K562 (cell line): ENCODE results near the gene CNOT4. TPM values are rescaled to one million over a fixed set of nuclear protein-coding genes. Genes with fewer than 3 reads are reported as not detected.

ENCODE experiments used
- ATAC-seq: fragments of 200-7000 bp; cut with Tn5 transposase; 3 replicates; pipeline ENCODE4 v1.9.1; 2020; ENCODE audit warnings: moderate library complexity
- BruUV-seq: library from RNA; stranded (reverse); fragments of 400-500 nt; replicated peaks from 2 replicates; lab custom pipeline; 2021; lab: Mats Ljungman, UMichigan
- CTCF ChIA-PET: fragments of 300-600 bp; formaldehyde crosslinking; extraction: SDS; loops from one replicate; lab custom pipeline; 2021; ENCODE audit warnings: low intra/inter-chr PET ratio; lab: Yijun Ruan, JAX
- POLR2A ChIA-PET: fragments of 300-600, 350-650 bp; sonication (Branson Sonifier 250); formaldehyde crosslinking; extraction: SDS; loops from one replicate; lab custom pipeline; 2021; ENCODE audit warnings: antibody characterized with exemption, inconsistent platforms; lab: Yijun Ruan, JAX
- DNase-seq, 4 experiments: peaks; one replicate each; pipeline versions ENCODE4 v3.0.0 to v3.0.0-alpha.2; 2011 to 2018; ENCODE audit warnings: low spot score in 3 of 4, mixed read lengths in 3 of 4; ENCODE audit errors: extremely low read depth in 1 of 4
- FAIRE-seq: peaks from 2 replicates; lab custom pipeline; 2011; peaks lifted over from hg19 to GRCh38; lab: Jason Lieb, UNC
- H2AFZ ChIP-seq: 2 replicates; pipeline ENCODE4 v1.6.0; 2011; ENCODE audit warnings: low read depth, low read length, control low read depth, inconsistent platforms
- H3K27ac ChIP-seq: fragments of 200-600 bp; 3 replicates; pipeline ENCODE4 v1.8.0; 2011; ENCODE audit warnings: low read depth, mild to moderate bottlenecking, control low read depth, inconsistent platforms, low read length, moderate library complexity, mixed read lengths; ENCODE audit errors: extremely low read depth
- H3K27me3 ChIP-seq, 2 experiments: fragments of 300-600 bp in 1 of 2; 2 replicates in 1 of 2; 3 replicates in 1 of 2; pipeline versions ENCODE4 v1.6.0 to v1.8.0; 2011; ENCODE audit warnings: inconsistent platforms in 2 of 2, low read length in 2 of 2, mild to moderate bottlenecking in 1 of 2, mixed read lengths in 1 of 2, moderate library complexity in 1 of 2; ENCODE audit not compliant: control insufficient read depth in 2 of 2, insufficient read depth in 2 of 2
- H3K36me3 ChIP-seq: fragments of 300-600 bp; 3 replicates; pipeline ENCODE4 v1.8.0; 2011; ENCODE audit warnings: mild to moderate bottlenecking, low read length, inconsistent platforms; ENCODE audit not compliant: control insufficient read depth, insufficient read depth
- H3K4me1 ChIP-seq, 2 experiments: fragments of 200-600 bp in 1 of 2; replicated peaks in 1 of 2; 2 replicates in 1 of 2; 3 replicates in 1 of 2; pipeline versions ENCODE4 v1.5.1 to v1.8.0; 2011; ENCODE audit warnings: inconsistent platforms in 2 of 2, low read length in 2 of 2, mild to moderate bottlenecking in 1 of 2, mixed read lengths in 1 of 2, moderate library complexity in 1 of 2; ENCODE audit not compliant: control insufficient read depth in 2 of 2, insufficient read depth in 2 of 2
- H3K4me2 ChIP-seq: 2 replicates; pipeline ENCODE4 v1.6.1; 2011; ENCODE audit warnings: low read length, control low read depth, inconsistent platforms, mixed read lengths; ENCODE audit not compliant: insufficient read depth
- H3K4me3 ChIP-seq: fragments of 200-600 bp; sonication (generic), shearing (Covaris generic); 2 replicates; pipeline ENCODE4 v1.5.1; 2016; ENCODE audit warnings: control low read depth, inconsistent platforms
- H3K79me2 ChIP-seq: fragments of 200-600 bp; 3 replicates; pipeline ENCODE4 v1.8.0; 2011; ENCODE audit warnings: low read length, inconsistent platforms; ENCODE audit not compliant: control insufficient read depth, insufficient read depth
- H3K9ac ChIP-seq, 2 experiments: 2 replicates each; pipeline versions ENCODE4 v1.6.0 to v1.6.1; 2011; ENCODE audit warnings: low read depth in 2 of 2, low read length in 2 of 2, control low read depth in 1 of 2, inconsistent platforms in 1 of 2, mild to moderate bottlenecking in 1 of 2, mixed read lengths in 1 of 2; ENCODE audit not compliant: insufficient read depth in 1 of 2
- H3K9me1 ChIP-seq: one replicate; pipeline ENCODE4 v1.6.0; 2011; ENCODE audit warnings: inconsistent platforms, mild to moderate bottlenecking, low read length, moderate library complexity; ENCODE audit not compliant: control insufficient read depth, insufficient read depth
- H3K9me3 ChIP-seq: replicated peaks from 2 replicates; pipeline ENCODE4 v1.5.1; 2011; ENCODE audit warnings: low read depth, low read length, inconsistent platforms; ENCODE audit not compliant: control insufficient read depth, insufficient read depth
- H4K20me1 ChIP-seq: replicated peaks from 2 replicates; pipeline ENCODE4 v1.6.1; 2011; ENCODE audit warnings: low read length, inconsistent platforms, mixed read lengths; ENCODE audit not compliant: control insufficient read depth, insufficient read depth
- ARID3B ChIP-seq: fragments of 250-450 bp; sonication (Bioruptor Pico); IDR thresholded peaks from 2 replicates; pipeline ENCODE4 v1.4.0; 2020; ENCODE audit warnings: borderline replicate concordance
- DLX4 ChIP-seq: fragments of 250-450 bp; sonication (Bioruptor Pico); IDR thresholded peaks from 2 replicates; pipeline ENCODE4 v1.6.1; 2021; ENCODE audit warnings: mild to moderate bottlenecking
- ESRRA ChIP-seq: fragments of 450-650 bp; IDR thresholded peaks from 2 replicates; pipeline ENCODE4 v1.6.1; 2014; ENCODE audit warnings: low read depth, mild to moderate bottlenecking, moderate library complexity, borderline replicate concordance
- ETV5 ChIP-seq: sonication (generic); formaldehyde crosslinking; IDR thresholded peaks from 2 replicates; pipeline ENCODE4 v1.4.0; 2020; ENCODE audit warnings: low read depth, mild to moderate bottlenecking, missing genetic modification reagents
- FOSL1 ChIP-seq: fragments of 200-800 bp; sonication (Bioruptor generic); conservative IDR thresholded peaks from 2 replicates; pipeline ENCODE4 v1.6.1; 2016; ENCODE audit warnings: missing genetic modification characterization, missing compliant biosample characterization
- HMG20A ChIP-seq: fragments of 450-650 bp; formaldehyde crosslinking; conservative IDR thresholded peaks from 2 replicates; pipeline ENCODE4 v1.4.0; 2020; ENCODE audit warnings: mild to moderate bottlenecking, mixed read lengths
- HNRNPH1 ChIP-seq: fragments of 200-400 bp; formaldehyde crosslinking; optimal IDR thresholded peaks from 2 replicates; pipeline ENCODE3; 2017; ENCODE audit warnings: low read depth, mild to moderate bottlenecking, low read length, moderate library complexity
- IRF9 ChIP-seq: fragments of 450-650 bp; IDR thresholded peaks from 2 replicates; pipeline ENCODE4 v1.6.1; 2016; ENCODE audit warnings: missing biosample characterization, missing genetic modification characterization
- KLF6 ChIP-seq: fragments of 250-450 bp; sonication (Bioruptor Pico); IDR thresholded peaks from 2 replicates; pipeline ENCODE4 v1.4.0; 2020; ENCODE audit warnings: mild to moderate bottlenecking, moderate library complexity, borderline replicate concordance
- NUFIP1 ChIP-seq: fragments of 450-650 bp; IDR thresholded peaks from 2 replicates; pipeline ENCODE4 v1.6.1; 2018; ENCODE audit not compliant: partially characterized antibody
- PHTF2 ChIP-seq: fragments of 250-450 bp; sonication (Bioruptor Pico); IDR thresholded peaks from 2 replicates; pipeline ENCODE4 v1.5.0; 2021; ENCODE audit warnings: mild to moderate bottlenecking
- SREBF2 ChIP-seq: sonication (generic); formaldehyde crosslinking; IDR thresholded peaks from 2 replicates; pipeline ENCODE4 v1.4.0; 2020; ENCODE audit warnings: mild to moderate bottlenecking, missing genetic modification reagents
- TAF7 ChIP-seq: fragments of 450-650 bp; IDR thresholded peaks from 2 replicates; pipeline ENCODE4 v1.6.1; 2016; ENCODE audit warnings: missing genetic modification characterization, missing compliant biosample characterization
- TBP ChIP-seq: optimal IDR thresholded peaks from 2 replicates; pipeline ENCODE3; 2011; ENCODE audit warnings: low read depth, low read length, improper control_type of control experiment
- XRCC4 ChIP-seq: IDR thresholded peaks from one replicate; pipeline ENCODE4 v1.6.1; 2011; ENCODE audit not compliant: insufficient read depth, insufficient read length; ENCODE audit errors: extremely low read depth
- ZNF146 ChIP-seq: IDR thresholded peaks from one replicate; pipeline ENCODE4 v1.6.1; 2018; ENCODE audit warnings: missing compliant biosample characterization; ENCODE audit not compliant: unreplicated experiment
- ZNF174 ChIP-seq: fragments of 250-450 bp; sonication (Bioruptor Pico); IDR thresholded peaks from 2 replicates; pipeline ENCODE4 v1.4.0; 2020; ENCODE audit warnings: mild to moderate bottlenecking
- ZNF76 ChIP-seq: fragments of 250-450 bp; sonication (Bioruptor Pico); IDR thresholded peaks from 2 replicates; pipeline ENCODE4 v1.4.0; 2020; ENCODE audit warnings: mild to moderate bottlenecking, moderate library complexity, borderline replicate concordance
- WGBS: fragments of 100-300 bp; shearing (Covaris generic); methylation state at CpG from one replicate; pipeline ENCODE4 v1.1.6; 2016; ENCODE audit warnings: low coverage, mixed read lengths; ENCODE audit not compliant: insufficient coverage; ENCODE audit errors: missing lambda C conversion rate; 5-methylcytosine and 5-hydroxymethylcytosine counted together
- in situ Hi-C: fragments of 300-500 bp; cut with MboI; formaldehyde crosslinking; loops from 4 replicates; pipeline ENCODE4 v1.15.0; 2018; ENCODE audit warnings: inconsistent platforms, mixed read lengths
- intact Hi-C: fragments of 100-400 bp; cut with micrococcal nuclease; formaldehyde crosslinking; loops from 2 replicates; pipeline ENCODE4 v1.14.2; 2022
- polyA plus RNA-seq, 8 experiments: library from polyadenylated mRNA; depleted of rRNA in 4 of 8; stranded (reverse) in 5 of 8; unstranded in 3 of 8; fragments of >200 nt; fragmentation: Nextera tagmentation in 2 of 8; fragmentation: Illumina TruSeq in 1 of 8; extraction: Ambion mirVana in 2 of 8; extraction: Trizol in 1 of 8; gene quantifications; 2 replicates each; pipeline versions ENCODE4 v1.2.1 to v1.2.3, GENCODE V29; 2011 to 2014; ENCODE audit warnings: inconsistent platforms in 1 of 8, missing spikeins in 1 of 8
- total RNA-seq, 7 experiments: library from RNA; depleted of rRNA in 6 of 7; stranded (reverse); fragments of >200 nt in 6 of 7; fragmentation: Illumina TruSeq in 2 of 7; extraction: Trizol in 2 of 7; gene quantifications; 2 replicates each; pipeline versions ENCODE4 v1.2.1 to v1.2.3, GENCODE V29; 2011 to 2021; ENCODE audit warnings: low replicate concordance in 1 of 7
- TF ChIP-seq, protein P1 (sequence below), 2 experiments: fragments of 450-650 bp; IDR thresholded peaks; 2 replicates each; pipeline ENCODE4 v1.6.1; 2016

Gene CNOT4
- total and polyA plus RNA-seq, 9 of the 15 experiments (the other 6 are each of a cell fraction or from before 2014, with no cell fraction given), result 8.6 to 24.1 (median 15.4) TPM

DNA sequence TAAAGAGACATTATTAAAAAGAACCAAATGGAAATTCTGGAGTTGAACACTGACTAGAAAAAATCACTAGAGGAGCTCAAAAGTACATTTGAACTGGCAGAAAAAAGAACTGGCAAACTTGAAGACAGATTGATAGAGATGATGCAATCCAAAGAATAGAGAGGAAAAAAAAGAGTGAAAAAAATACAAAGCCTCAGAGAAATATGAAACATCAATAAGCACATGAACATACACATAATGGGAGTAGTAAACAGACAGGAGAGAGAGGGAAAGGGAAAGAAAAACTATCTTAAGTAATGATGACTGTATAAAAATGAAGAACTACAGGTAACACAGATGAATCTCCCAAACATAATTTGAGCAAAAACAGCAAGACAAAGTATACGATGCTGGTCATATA, 61.1 kb downstream of the CNOT4 start:
- Histone ChIP-seq H3K27me3 (no peaks in the 10 kb centered on the region), H4K20me1 (peaks cover 9% of the 10 kb centered on the region), H3K9me1 (no peaks in the 10 kb centered on the region), H2AFZ (no peak overlapping the region), H3K36me3 (no peaks in the 10 kb centered on the region), H3K4me3 (no peak overlapping the region), H3K4me1 (peaks cover 0 to 4% of the 10 kb centered on the region in 2 experiments; a peak in 1 of 5 replicates), H3K27ac (no peak overlapping the region), H3K4me2 (no peak overlapping the region), H3K9ac (no peak overlapping the region), H3K79me2 (peaks cover 40% of the 10 kb centered on the region), H3K9me3 (no peaks in the 10 kb centered on the region)
- no TSS peak for BruUV-seq
- no peak for FAIRE-seq
- 37% methylated on average over 1 of the region's 1 CpG for WGBS
- ChIA-PET CTCF (interaction anchor here (0.6 kb wide), 1 partner anchor 68 kb away, joined by 4 read pairs; no protein-coding TSS in a partner anchor), POLR2A (no interaction called here)
- no peak; the same call in 1 of the 3 replicates for ATAC-seq
- DNase-seq, result no peak
- in situ Hi-C loops (no loop called here), intact Hi-C loops (no loop called here)
- TF ChIP-seq IRF9 (tag), result peak; percentile 93
- no peak for TF ChIP-seq HMG20A (CRISPR knock-in tag)
- TF ChIP-seq ESRRA, result no peak
- TF ChIP-seq ZNF174 (CRISPR knock-in tag), result no peak
- TF ChIP-seq PHTF2 (CRISPR knock-in tag), result no peak
- no peak for TF ChIP-seq TBP
- TF ChIP-seq TAF7 (tag), result no peak
- TF ChIP-seq, protein P1, sequence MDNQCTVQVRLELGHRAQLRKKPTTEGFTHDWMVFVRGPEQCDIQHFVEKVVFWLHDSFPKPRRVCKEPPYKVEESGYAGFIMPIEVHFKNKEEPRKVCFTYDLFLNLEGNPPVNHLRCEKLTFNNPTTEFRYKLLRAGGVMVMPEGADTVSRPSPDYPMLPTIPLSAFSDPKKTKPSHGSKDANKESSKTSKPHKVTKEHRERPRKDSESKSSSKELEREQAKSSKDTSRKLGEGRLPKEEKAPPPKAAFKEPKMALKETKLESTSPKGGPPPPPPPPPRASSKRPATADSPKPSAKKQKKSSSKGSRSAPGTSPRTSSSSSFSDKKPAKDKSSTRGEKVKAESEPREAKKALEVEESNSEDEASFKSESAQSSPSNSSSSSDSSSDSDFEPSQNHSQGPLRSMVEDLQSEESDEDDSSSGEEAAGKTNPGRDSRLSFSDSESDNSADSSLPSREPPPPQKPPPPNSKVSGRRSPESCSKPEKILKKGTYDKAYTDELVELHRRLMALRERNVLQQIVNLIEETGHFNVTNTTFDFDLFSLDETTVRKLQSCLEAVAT (IDR thresholded peaks at IDR 0.05), result no peak
- no peak for TF ChIP-seq ETV5 (CRISPR knock-in tag)
- no peak for TF ChIP-seq KLF6 (CRISPR knock-in tag)
- TF ChIP-seq ARID3B, result no peak
- TF ChIP-seq NUFIP1, result no peak
- TF ChIP-seq XRCC4, result no peak
- no peak for TF ChIP-seq HNRNPH1
- no peak for TF ChIP-seq ZNF76
- no peak for TF ChIP-seq SREBF2
- TF ChIP-seq ZNF146 (CRISPR knock-in tag), result no peak
- no peak for TF ChIP-seq DLX4
- TF ChIP-seq FOSL1 (tag), result no peak
